GM18907 (cell line): Measurements from ENCODE around the gene CXXC5.

Experiments
- ATAC-seq: cut with Tn5 transposase; IDR thresholded peaks from one replicate; pipeline ENCODE4 v1.9.1; 2021; ENCODE audit warnings: mild to moderate bottlenecking, moderate library complexity; ENCODE audit not compliant: unreplicated experiment

Gene CXXC5

DNA sequence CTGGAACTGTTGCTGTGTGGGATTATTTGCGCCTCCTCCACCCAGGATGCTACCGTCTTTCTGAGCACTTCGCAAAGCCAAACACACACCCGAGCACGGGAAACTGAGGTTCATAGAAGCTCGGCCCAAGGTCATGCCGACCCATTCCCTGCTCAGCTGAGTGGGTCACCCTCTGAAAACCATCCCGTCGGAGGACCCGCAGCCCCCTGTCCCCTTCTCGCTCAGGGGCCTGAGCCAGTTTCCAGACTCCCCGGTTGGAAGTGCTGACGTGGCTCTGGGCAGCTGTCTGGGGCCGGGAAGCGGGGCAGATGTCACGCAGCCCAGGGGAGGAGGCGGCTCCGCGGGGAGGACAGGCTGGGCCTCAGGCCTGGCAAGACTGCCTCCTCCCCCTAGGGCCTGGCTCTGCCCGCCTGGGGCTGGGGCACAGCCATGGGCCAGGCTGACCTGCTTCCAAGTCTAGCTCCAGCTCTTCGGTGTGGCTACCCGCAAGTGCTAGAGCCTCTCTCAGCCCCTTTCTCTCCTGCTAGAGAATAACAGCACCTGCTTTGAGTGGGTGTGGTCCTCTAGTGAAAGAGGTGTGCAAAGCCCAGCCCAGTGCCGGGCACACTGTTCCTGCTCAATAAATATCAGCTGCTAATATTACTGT is 9.9 kb upstream of the CXXC5 start:
- ATAC-seq: peak; percentile 20

DNA sequence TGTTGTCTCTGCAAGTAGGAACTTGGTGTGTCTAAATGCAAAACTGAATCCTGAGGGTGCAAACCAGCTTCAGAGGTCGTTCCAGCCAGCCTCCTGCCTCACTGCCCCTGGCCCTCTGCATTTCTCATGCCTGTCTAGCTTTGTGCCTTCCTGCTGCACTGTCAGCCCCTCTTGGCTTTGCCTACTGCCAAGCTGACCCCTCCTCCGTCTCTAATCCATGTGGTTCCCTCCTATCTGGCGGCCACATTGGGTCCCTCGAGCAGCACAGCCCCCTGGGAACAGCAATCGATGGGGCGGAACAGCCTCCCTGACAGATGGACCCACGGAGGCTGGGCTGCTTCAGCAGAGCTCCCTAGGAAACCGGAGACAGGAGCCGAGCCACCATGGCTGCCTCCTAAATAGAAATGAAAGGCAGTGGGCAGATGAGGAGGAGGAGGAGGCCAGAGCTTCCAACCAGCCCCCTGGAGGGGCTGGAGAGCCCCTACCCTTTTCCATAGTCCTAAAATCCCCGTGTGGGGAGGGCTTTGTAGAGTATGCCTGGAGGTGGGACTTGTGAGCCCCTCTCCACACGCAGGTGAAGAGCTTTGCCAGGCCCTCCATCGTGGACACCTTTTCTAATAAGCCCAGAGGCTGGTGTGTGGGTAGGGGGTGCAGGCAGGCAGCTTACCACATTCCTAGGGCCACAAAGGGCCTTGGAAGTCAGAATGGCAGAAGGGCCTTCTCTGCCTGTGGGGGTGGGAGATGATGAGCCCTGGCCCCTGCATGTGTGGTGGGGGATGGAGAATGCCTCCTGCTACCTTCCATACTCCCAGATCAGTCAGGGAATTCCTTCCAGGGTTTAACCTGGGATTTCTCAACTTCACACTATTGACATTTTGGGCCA is 9.2 kb upstream of the CXXC5 start:
- ATAC-seq: no peak

DNA sequence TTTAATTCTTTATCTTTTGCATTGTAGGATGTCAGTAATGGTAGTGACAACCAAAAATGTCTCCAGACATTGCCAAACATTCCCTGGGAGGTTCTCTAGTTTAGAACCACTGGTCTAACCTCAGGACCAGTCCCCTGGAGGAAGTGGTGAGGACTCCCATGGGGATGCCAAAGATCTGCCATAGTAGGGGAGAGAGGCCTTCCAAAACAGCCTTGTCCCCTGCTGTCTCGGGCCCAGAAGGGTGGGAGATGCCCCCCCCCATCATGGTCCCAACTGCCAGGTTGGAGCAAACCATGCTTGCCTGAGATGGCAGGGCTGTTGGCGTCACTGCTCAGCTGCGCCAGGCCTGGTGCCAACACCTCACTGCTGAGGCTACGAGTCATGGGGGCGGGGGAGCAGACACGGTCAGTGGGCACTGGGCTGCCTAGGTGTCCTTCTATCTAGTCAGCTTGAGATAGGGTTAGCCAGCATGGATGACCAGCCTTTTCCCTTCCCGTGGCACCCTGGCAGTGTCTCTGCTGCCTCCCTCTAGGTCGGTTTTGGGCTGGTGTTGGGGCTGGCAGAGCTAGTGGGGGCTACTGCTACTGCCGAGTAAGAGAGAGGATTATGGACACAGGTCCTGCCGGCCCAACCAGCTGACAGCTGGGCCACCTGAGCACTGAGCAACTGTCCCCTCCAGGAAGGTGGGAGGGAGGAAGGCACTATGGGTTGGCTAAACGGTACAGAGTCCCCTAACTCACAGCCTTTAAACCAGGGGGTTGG is 8.3 kb upstream of the CXXC5 start:
- ATAC-seq: no peak

DNA sequence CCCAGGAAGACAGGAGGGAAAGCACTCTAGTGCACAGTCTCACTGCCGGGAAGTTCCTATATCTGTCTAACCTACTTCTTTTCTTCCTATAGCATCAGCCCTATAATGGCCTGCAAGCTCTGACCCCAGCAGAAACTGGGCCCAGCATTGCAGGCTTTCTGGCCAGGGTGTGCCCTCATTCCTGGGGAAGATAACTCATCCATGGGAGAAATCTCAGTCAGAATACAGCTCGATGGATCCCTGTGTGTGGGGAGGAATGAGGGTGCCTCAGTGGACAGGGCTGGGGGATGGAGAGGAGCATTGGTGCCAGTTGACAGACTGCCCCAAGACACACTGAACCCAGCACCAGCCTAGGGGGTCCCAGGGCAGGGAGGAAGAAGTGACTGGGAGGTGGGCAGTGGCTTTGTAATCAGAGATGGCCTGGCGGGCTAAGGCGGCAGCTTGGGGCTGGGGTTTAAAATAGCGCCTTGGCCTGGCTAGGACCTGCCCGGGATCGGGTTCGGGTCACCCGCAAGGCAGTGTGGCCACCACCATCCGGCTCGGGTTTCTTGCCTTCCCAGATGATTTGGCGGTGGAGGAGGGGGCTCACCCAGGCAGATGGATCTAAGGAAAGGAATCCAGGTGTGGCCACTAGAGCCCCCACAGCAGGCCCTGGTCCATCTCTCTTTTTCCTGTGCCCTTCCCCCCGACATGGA is 7.6 kb upstream of the CXXC5 start:
- no peak for ATAC-seq

DNA sequence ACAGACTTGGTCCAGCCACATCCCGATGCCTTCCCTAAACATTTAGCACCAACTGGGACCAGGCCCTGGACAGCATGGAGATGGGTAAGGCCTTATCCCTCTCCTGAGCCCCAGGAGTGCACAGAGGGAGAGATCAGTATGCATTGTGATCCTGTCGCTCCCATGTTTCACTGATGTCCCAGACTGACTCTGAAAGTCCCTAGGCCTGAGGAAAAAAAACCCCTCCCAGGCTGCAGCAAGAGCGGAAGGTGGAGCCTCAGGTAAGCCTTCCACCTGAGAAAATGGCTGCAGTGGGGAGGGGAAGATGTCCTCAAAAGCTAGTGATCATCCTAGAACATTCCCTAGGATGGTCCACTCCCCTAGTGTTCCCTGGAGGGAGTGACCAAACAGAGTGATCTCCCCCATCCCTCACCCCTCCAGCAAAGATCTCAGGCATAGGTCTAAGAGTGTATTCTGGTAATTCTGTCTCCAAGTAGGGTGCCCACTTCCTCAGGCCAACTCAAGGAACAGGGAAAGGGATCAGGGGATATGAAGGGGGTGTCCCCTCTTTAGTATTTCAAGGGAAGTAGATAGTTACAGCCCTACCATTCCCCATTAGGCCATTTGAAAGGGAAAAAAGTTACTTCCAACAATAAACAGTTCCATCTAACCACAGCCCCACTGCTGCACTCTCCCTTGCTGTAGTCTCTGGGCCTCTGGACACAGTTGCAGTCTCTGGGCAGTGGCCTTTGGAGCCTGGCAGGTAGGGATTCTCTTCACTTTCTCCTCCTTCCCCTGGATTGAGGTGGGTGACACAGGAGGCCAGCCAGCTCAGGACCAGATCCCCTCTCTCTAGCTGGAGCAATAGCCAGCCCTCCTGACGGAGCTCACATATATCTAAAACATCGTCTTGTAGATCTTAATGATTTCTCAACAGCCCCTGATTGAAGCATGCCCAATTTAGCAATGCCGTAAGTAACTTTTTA is 6.8 kb upstream of the CXXC5 start:
- no peak for ATAC-seq

DNA sequence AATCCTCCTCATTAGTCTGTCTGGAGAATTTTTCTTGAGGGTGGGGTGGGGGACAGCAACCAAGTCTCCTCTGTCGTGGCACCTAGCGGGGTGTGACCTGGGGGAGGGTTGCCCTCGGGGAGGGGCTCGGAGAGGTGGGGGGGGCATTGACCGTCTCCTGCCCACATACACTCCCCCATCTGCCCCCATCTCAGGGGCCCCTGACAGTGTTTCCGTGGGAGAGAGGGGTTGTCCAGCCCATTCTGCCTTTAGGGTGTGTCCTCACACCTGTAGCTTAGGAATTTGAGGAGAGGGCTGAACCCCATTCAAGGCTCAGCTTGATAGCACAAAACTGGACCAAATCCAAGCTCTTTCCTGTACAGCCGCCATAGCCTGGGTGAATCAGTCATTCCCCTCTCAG is 5.9 kb upstream of the CXXC5 start:
- ATAC-seq: no peak

DNA sequence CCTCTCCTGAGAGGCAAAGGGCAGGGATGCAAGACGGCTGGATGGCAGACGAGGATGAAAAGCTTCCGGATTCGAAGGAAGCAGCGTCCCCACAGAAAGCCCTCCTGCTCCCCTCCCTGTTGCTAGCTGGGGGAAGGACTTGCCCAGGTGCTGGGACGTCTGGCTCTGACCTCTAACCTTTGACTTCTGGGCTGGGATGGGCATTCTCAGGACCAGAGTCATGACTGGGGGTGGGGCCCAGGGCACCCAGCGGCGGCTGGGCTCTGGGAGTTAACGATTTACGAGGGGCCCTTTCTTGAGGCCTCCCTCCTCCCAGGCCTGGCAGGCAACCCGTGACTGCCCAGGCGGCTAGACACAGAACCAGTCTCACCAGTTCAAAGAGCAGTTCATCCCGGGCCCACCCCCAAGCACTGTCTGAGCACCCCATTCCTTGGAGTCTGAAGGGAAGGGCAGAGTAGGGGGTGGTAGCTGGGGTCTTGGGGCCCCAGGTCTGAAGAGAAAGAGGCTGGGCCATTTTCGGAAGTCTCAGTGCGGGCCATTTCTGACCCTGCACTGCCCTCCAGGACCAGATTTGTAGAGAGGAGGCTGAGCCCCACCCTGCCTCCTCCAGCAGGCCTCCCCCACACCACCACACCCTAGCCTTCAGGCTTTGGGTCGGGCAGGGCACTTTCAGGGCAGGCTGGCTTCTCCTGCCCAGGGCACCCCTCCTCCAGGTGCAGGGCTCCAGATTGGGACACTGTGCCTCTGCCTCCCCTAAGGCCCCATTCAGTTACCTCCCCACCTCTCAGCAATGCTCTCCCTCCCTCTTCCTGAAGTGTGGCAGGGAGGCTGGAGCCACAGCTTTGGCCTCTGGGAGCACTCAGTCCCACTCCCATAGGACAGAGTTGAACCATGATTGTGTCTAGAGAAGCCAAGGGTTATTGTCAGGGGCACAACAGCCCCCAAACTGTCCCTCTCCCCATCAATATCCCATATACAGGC is 5.0 kb upstream of the CXXC5 start:
- no peak for ATAC-seq

DNA sequence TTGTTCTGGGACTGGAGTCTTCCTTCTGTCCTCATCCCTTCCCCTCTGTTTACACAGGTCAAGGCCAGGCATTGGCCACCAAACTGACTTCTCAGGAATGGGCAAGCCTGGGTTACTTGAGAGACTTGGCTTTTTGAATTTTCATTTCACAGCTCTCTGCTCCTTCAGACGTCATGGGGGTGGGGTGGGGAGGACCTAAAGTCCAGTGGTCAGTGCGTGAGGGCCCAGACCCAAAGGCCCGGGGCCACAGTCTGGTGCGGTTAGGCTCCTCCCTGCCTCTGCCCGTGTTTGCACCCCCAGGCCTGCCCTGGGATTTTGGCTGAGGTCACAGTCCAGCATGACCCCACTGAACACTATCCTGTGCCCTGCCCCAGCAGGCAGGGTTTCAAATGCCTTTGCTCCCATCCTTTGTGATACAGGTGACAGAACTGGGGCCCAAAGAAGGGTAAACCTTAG is 4.1 kb upstream of the CXXC5 start:
- no peak for ATAC-seq

DNA sequence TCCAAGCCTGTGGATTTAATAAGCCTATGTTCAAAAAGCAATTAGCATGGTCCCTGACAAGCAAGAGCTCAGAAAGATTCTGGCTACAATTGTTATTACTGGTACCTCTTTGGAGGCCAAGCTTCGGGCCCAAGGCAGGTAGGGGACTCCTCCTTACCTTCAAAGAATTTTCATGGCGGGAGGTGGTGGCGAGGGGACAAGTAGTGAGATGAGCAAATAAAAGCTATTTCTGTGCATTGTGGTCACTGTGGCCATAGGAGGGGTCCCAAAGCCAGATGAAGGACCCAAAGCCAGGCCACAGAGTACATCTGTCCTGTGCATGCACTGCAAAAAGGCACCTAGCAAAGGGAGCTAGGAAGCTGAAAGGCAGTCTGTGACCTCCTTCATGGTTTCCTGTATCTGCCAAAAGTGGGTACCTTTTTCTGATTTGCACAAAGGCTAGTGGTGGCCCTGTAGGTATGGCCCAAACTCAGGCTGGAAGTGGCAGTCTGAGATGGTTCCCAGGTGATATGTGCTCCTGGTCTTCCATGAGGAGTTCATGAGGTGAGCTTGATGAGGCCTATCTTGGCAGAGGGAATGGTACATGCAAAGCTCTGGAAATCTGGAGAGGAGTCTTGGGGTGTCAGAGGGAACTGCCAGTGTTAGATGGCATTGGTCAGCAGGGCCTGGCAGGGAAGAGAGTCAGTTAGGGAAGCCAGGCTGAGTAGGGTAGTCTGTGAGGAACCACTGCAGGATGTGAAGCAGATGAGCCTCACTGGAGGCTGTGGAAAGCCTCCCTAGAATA is 3.3 kb upstream of the CXXC5 start:
- no peak for ATAC-seq

DNA sequence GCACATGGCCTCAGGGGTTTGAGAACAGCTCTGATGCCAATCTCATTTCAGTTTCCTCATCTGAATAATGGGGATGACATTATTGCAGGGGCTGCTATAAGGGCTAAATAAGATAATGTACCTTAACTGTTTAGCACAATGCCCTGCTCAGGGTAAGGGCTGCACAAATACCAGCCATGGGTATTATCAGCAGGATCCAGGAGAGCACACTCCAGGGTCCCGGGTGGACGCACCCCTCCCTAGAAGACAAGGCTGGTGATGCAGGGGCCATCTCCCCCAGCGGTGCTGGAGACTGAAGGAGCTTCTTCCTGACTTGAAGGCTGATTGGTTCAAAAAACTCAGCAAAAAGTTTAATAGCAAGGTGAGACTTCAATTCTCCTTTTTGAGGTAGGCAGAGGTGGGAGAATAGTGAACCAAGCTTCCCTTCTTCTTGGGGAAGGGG is 2.7 kb upstream of the CXXC5 start:
- no peak for ATAC-seq

DNA sequence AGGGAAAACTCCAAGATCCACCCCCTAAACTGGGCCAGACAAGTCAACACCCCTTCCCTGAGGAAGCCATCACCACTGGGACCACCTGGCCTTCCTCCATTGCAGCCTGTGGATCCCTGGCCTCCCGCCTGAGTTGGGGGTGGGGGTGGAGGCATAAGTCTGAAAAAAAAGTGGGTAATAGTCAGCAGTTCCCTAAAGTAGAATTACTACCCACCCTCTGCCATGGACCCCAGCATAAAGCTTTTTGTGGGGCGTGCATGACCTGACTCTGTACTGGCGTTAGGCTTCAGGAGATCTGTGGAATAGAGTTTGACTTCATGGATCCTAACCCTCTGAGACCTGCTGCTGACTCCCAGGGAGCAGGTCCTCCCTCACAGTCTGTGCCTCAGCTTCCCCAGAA is 2.0 kb upstream of the CXXC5 start:
- ATAC-seq: no peak

DNA sequence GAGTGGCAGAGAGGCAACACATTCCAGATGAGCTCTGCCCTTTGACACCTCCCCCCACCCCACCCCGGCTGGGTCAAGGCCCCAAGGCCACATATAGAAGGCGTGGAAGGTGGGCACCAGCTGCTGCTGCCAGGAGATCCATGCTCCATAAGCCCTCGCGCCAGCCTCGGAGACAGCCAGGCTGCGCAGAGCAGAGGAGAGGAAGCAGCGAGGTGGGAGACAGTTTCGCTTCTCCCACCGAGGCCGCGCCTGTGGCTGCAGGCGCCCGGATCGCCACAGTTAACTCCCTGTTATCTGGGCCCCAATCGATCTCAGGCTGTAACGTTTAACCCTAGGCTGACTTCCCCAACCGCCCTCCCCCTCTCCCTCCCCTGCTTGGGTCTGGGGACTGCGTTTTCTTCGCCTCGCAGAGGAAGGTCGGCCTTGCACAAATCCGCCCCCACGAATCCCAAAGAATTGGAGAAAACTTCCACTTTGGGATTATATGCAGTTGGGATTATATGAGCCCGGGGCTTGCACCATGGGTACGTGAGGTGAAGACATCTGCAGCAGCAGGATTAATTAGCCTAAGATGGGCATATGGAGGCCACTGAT is 1.1 kb upstream of the CXXC5 start:
- no peak for ATAC-seq

DNA sequence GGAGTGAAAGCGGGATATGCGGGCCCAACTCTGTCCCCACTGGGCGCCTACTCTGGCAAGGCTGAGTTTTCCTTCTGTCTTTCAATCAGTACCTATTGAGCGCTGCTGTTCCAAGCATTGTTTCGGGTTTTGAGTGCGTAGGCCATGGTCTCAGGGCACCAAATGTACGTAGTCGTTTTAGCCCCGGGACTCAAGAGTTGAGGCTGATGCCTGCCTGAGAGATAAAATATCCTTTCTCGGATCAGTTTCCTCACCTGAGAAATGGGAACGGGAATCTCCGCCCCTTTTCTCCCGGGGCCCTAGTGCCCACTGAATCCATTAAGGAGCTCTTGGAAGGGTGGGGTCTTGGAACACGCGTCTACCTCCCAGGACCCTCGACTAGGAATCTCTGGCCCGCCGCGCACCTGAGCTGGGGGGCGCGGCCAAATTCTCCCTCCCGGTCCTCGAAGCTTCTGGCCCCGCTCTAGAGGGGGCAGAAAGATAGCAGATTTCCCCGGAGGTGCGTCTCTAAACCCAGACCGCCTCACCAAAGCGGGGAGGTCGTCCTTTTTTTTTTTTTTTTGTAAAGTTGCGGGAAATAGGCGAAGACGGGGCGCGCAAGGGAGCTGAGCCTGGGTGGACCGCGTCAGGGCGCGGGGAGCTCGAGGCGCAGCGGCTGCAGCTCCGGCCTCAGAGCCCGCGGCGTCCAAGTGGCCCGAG is 494 bp upstream of the CXXC5 start:
- ATAC-seq: no peak

DNA sequence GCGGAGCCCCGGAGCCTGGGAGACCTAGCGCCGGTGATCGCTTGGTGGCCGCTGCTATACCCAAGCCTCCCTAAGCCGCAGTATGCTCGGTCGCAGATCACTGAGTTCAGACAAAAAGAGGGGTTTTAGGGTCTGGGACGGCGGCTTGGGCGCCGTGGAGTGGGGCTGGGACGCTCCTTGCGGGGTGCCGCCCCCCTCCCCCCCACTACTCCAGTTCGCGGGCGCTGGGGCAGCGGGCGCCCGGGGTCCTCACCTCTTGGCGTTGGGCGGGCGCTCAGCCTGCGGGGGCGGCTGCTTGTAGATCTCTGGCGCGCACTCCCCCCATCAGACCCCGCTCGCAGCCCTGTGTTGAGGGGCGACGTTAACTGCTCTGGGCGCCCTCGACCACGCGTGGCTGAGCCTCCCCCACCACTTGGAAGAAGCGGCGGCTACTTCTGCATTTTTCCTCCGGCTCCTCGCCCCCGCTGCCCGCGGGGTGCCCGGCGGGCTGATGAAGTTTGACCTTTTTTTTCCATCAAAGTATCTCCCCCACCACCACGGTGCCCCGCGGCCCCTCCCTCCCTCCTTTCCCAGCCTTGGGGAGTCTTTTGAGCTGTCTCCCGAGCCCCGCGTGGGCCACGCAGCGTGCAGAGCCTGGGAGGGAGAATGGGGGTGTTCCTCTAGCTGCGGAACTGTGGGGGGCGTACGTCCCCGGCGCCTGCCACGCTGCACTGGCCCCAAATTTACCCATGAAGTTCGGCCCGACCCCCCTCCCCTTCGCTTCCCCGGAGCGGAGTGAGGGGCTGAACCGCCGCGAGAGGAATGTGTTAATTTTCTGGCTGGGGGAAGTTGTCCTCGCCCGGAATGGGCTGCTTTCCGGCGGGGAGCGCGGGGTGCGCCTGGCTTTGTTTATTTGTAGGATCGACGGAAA is 1.2 kb downstream of the CXXC5 start:
- ATAC-seq: no peak

DNA sequence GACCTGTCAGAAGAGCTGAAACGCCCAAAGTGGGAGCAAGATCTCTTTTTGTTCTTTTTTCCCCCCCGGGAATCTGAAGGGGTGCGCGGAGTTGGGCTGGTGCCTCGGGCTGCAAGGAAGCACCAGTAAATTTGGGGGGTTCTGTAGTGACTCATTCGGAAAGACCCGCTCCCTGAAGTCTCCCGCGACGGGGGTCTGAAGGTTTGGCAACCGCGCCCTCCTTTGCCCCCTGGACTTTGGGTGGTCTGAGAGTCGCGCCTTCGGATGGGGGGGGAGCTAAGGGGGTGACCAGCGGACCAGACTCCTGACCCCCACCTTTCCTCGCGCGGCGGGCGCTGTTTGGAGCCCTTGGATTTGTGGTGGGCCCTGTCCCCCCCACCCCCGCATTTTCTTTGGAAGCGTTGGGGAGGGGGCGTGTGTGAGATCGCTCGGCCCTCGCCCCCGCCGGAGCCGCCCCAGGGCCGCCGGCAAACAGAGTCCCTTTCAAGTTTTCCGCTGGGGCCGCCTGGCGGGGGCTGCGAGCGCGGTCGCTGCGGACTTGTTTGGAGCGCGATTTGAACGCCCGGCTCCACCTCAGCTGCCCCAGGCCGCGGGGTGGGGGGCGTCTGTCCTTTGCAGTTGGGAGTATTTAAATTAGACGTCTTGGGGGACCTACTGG is 2.0 kb downstream of the CXXC5 start:
- no peak for ATAC-seq
